Measurements from ENCODE around the gene ALDH9A1.

Gene ALDH9A1

DNA sequence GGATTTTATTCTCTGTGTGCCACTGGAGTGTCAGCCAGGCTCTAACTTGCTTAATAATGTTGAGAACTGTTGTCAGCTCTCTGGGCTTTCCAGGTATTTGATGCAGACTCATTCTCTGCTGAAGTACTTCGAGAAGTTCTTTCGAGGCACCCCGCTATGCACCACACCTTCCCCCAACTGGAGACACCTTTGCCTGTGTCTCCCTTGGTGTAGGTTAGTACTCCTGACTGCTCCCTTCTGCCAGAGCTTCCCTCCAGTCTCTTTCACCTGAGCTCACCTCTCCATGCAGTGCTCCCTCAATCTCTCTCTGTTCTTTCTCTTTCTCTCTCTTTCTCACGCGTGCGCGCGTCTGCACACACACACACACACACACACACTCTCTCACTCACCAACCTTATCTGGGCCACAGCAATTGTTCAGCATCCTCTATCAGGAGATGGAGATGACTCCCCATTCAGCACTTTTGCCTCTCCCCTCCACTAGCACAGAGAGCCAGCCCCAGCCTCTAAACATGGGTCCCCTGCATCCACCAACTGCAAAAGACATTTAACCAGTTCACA is 81.3 kb downstream of the ALDH9A1 start:
- TF ChIP-seq, protein P1, sequence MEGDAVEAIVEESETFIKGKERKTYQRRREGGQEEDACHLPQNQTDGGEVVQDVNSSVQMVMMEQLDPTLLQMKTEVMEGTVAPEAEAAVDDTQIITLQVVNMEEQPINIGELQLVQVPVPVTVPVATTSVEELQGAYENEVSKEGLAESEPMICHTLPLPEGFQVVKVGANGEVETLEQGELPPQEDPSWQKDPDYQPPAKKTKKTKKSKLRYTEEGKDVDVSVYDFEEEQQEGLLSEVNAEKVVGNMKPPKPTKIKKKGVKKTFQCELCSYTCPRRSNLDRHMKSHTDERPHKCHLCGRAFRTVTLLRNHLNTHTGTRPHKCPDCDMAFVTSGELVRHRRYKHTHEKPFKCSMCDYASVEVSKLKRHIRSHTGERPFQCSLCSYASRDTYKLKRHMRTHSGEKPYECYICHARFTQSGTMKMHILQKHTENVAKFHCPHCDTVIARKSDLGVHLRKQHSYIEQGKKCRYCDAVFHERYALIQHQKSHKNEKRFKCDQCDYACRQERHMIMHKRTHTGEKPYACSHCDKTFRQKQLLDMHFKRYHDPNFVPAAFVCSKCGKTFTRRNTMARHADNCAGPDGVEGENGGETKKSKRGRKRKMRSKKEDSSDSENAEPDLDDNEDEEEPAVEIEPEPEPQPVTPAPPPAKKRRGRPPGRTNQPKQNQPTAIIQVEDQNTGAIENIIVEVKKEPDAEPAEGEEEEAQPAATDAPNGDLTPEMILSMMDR (IDR thresholded peaks at IDR 0.05; ENCODE audit: low read depth, low read length), result no peak
- no peak overlapping the region for H3K4me3 ChIP-seq (replicated peaks in 1 of 2; ENCODE audit: low read depth in 2 of 2, low read length in 2 of 2)
- DNase-seq (ENCODE audit: low read depth in 2 of 2), result no peak

DNA sequence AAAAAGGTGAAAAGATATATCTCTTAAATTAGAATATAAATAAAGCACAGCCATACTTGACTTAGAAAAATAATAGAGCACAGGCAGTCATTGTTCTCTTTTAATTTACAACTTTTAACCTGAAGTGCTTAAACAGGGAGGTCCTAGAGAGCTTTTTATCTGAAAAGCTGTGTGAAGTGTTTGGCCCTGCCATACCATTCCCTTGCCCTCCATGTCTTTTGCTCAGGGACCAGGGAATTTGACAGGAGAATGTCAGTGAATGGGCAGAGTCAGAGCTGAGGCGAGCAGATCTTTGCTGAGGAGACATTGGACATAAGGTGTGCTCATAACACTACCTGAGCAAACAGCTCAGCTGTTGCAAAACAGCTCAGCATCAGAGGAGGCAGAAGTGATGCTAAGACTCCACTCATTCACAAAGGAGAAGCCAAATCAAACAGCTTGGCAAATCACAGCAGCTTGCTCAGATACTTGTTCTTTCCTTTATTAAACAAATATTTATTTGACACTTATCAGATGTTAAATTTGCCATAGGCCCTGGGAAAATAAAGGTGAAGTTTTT is 82.2 kb downstream of the ALDH9A1 start:
- no peak overlapping the region for H3K4me3 ChIP-seq (replicated peaks in 1 of 2; ENCODE audit: low read depth in 2 of 2, low read length in 2 of 2)
- TF ChIP-seq, protein P1 (IDR thresholded peaks at IDR 0.05; ENCODE audit: low read depth, low read length), result no peak
- no peak for DNase-seq (ENCODE audit: low read depth in 2 of 2)

Data from cardiac fibroblast (primary cell).